ENCODE results near the gene CEP41.

- TF ChIP-seq CTCF (IDR thresholded peaks at IDR 0.05) (no peak), POLR2A (IDR thresholded peaks at IDR 0.05) (no peak)
Measured at GRCh38 chr7:130366564-130366963, 74.3 kb downstream of the CEP41 start.
